Measurements from ENCODE around the gene SPR. TPM values are rescaled to one million over a fixed set of nuclear protein-coding genes. Genes with fewer than 3 reads are reported as not detected.

The SPR gene
- total and polyA plus RNA-seq, 2 of the 4 experiments (the other 2 are of a cell fraction): 14.3 to 17.4 TPM

GRCh38 chr2:72915320-72915906 lies 28.2 kb downstream of the SPR start:
- Histone ChIP-seq H2BK15ac (ENCODE audit: low read depth, low read length) (no peak overlapping the region), H4K91ac (ENCODE audit: insufficient read depth, low read depth, low read length) (no peak overlapping the region), H3K9ac (ENCODE audit: low read depth, low read length) (no peak overlapping the region), H2BK20ac (ENCODE audit: low read depth, low read length) (no peak overlapping the region), H4K20me1 (ENCODE audit: insufficient read depth, low read length) (peaks cover 48% of the 10 kb centered on the region), H2BK5ac (ENCODE audit: low read depth, low read length, poor library complexity, severe bottlenecking) (no peak overlapping the region), H2AK9ac (replicated peaks; ENCODE audit: low read depth, low read length, poor library complexity) (no peak overlapping the region), H3K36me3 (ENCODE audit: control insufficient read depth, insufficient read depth, low read length) (no peaks in the 10 kb centered on the region), H3K4me3 (ENCODE audit: insufficient read depth, low read depth, low read length) (no peak overlapping the region), H3K9me1 (ENCODE audit: insufficient read depth, low read length) (no peaks in the 10 kb centered on the region), H3K27me3 (ENCODE audit: control insufficient read depth, insufficient read depth, low read length) (peaks cover 88% of the 10 kb centered on the region), H3K4me2 (ENCODE audit: low read depth, low read length) (no peak overlapping the region), H3K4me1 (ENCODE audit: control insufficient read depth, insufficient read depth, low read length) (peaks cover 2% of the 10 kb centered on the region; the same call in 1 of the 2 replicates), H2BK120ac (ENCODE audit: low read depth, low read length) (no peak overlapping the region), H3K14ac (replicated peaks; ENCODE audit: low read depth, low read length) (no peak overlapping the region), H3K9me3 (ENCODE audit: control insufficient read depth, insufficient read depth, low read length) (peaks cover 19% of the 10 kb centered on the region), H4K8ac (ENCODE audit: low read depth in 2 of 2, low read length in 2 of 2) (no peak overlapping the region), H3K18ac (ENCODE audit: low read depth, low read length) (no peak overlapping the region), H3K23ac (ENCODE audit: low read depth, low read length) (no peak overlapping the region), H2AK5ac (ENCODE audit: low read depth, low read length) (no peak overlapping the region), H3K4ac (ENCODE audit: low read depth, low read length) (no peak overlapping the region), H3K27ac (ENCODE audit: insufficient read depth, low read length) (no peak overlapping the region), H2AFZ (replicated peaks; ENCODE audit: low read length, poor library complexity) (no peak overlapping the region), H3K56ac (ENCODE audit: extremely low read depth, insufficient read depth, low read length) (no peak overlapping the region), H3K79me1 (ENCODE audit: low read depth in 1 of 2, low read length in 2 of 2) (no peaks in the 10 kb centered on the region), H4K5ac (ENCODE audit: low read depth, low read length) (no peak overlapping the region)
- TF ChIP-seq FOS (IDR thresholded peaks at IDR 0.05; ENCODE audit: low read depth, low read length) (no peak), MAFK (IDR thresholded peaks at IDR 0.05; ENCODE audit: low read depth, low read length) (no peak), MAZ (IDR thresholded peaks at IDR 0.05; ENCODE audit: borderline replicate concordance, low read depth, low read length) (no peak), NFE2L2 (IDR thresholded peaks at IDR 0.05; ENCODE audit: low read depth, low read length) (no peak), CTCF (conservative IDR thresholded peaks at IDR 0.05; ENCODE audit: low read depth, low read length) (no peak), MXI1 (IDR thresholded peaks at IDR 0.05; ENCODE audit: borderline replicate concordance, low read depth, low read length) (no peak), RFX5 (IDR thresholded peaks at IDR 0.05; ENCODE audit: low read depth, low read length) (no peak), USF2 (IDR thresholded peaks at IDR 0.05; ENCODE audit: low read depth, low read length) (no peak), SMC3 (IDR thresholded peaks at IDR 0.05; ENCODE audit: low read depth, low read length) (no peak), RCOR1 (IDR thresholded peaks at IDR 0.05; ENCODE audit: insufficient replicate concordance, low read length) (no peak), RAD21 (IDR thresholded peaks at IDR 0.05; ENCODE audit: low read length) (no peak), CHD1 (IDR thresholded peaks at IDR 0.05; ENCODE audit: low read depth, low read length) (no peak), POLR2A (IDR thresholded peaks at IDR 0.05; ENCODE audit: low read depth, low read length) (no peak), BHLHE40 (IDR thresholded peaks at IDR 0.05; ENCODE audit: low read depth, low read length) (no peak), CEBPB (IDR thresholded peaks at IDR 0.05; ENCODE audit: low read depth, low read length) (no peak)
- TF ChIP-seq, protein P1, sequence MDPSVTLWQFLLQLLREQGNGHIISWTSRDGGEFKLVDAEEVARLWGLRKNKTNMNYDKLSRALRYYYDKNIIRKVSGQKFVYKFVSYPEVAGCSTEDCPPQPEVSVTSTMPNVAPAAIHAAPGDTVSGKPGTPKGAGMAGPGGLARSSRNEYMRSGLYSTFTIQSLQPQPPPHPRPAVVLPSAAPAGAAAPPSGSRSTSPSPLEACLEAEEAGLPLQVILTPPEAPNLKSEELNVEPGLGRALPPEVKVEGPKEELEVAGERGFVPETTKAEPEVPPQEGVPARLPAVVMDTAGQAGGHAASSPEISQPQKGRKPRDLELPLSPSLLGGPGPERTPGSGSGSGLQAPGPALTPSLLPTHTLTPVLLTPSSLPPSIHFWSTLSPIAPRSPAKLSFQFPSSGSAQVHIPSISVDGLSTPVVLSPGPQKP (IDR thresholded peaks at IDR 0.05; ENCODE audit: borderline replicate concordance, low read depth, low read length): no peak
- dilution Hi-C loops (cut with HindIII; ENCODE audit: low sequenced_read_pairs, unreplicated experiment) (no loop called here), intact Hi-C loops (cut with micrococcal nuclease) (no loop called here), in situ Hi-C loops (cut with MboI; ENCODE audit: low sequenced_read_pairs) (no loop called here)
- ChIA-PET POLR2A (ENCODE audit: unreplicated experiment) (no interaction called here), CTCF (no interaction called here)
- no TSS peak for BruUV-seq (replicated peaks)
- DNase-seq (no peak), ATAC-seq (ENCODE audit: low read depth) (no peak)
- 0% methylated on average over 5 of the region's 26 CpGs; no CpG with 5 or more reads in 1 of the 2 experiments for WGBS, 2 experiments (ENCODE audit: extremely low coverage in 2 of 2, insufficient read length in 1 of 2)
